Colon (tissue), 2 donors: Measurements from ENCODE around the gene BAIAP3.

ENCODE experiments used
- FAIRE-seq: peaks from 2 replicates; lab custom pipeline; 2012; peaks lifted over from hg19 to GRCh38; lab: Jason Lieb, UNC
- donor health status: control.
- donor health status: control.

BAIAP3 gene

GRCh38 chr16:1334739-1335138 is 1.3 kb downstream of the BAIAP3 start:
- FAIRE-seq, result no peak

GRCh38 chr16:1335211-1335971 is 1.9 kb downstream of the BAIAP3 start:
- no peak for FAIRE-seq

GRCh38 chr16:1335996-1336395 is 2.6 kb downstream of the BAIAP3 start:
- FAIRE-seq, result no peak

GRCh38 chr16:1336619-1337018 is 3.2 kb downstream of the BAIAP3 start:
- FAIRE-seq, result no peak

- no peak for FAIRE-seq
Observed at GRCh38 chr16:1337486-1337885, 4.0 kb downstream of the BAIAP3 start.

- no peak for FAIRE-seq
Observed at GRCh38 chr16:1338119-1338730, 4.8 kb downstream of the BAIAP3 start.

GRCh38 chr16:1338855-1339675 is 5.6 kb downstream of the BAIAP3 start:
- FAIRE-seq, result no peak

GRCh38 chr16:1340730-1341494 is 7.5 kb downstream of the BAIAP3 start:
- no peak for FAIRE-seq

- FAIRE-seq, result no peak
Observed at GRCh38 chr16:1341495-1342420, 8.3 kb downstream of the BAIAP3 start.

- no peak for FAIRE-seq
Observed at GRCh38 chr16:1342526-1343427, 9.3 kb downstream of the BAIAP3 start.

- no peak for FAIRE-seq
Observed at GRCh38 chr16:1343428-1344242, 10.2 kb downstream of the BAIAP3 start.

- no peak for FAIRE-seq
Observed at GRCh38 chr16:1344499-1344898, 11.1 kb downstream of the BAIAP3 start.

GRCh38 chr16:1345087-1345486 is 11.6 kb downstream of the BAIAP3 start:
- no peak for FAIRE-seq

GRCh38 chr16:1345651-1346421 is 12.4 kb downstream of the BAIAP3 start:
- FAIRE-seq, result no peak

GRCh38 chr16:1346422-1347285 is 13.2 kb downstream of the BAIAP3 start:
- FAIRE-seq, result no peak

GRCh38 chr16:1347286-1347855 is 13.9 kb downstream of the BAIAP3 start:
- FAIRE-seq, result no peak

GRCh38 chr16:1347962-1348361 is 14.5 kb downstream of the BAIAP3 start:
- FAIRE-seq, result no peak
